H1 (cell line): ENCODE results near the gene ISX. TPM values are rescaled to one million over a fixed set of nuclear protein-coding genes. Genes with fewer than 3 reads are reported as not detected.

ENCODE experiments used
- BRCA1 ChIP-seq: IDR thresholded peaks from 2 replicates; pipeline ENCODE4 v1.6.1; 2012; ENCODE audit warnings: low read depth, low read length, improper control_type of control experiment
- JUND ChIP-seq: IDR thresholded peaks from 2 replicates; pipeline ENCODE4 v1.6.1; 2011; ENCODE audit warnings: mild to moderate bottlenecking, improper control_type of control experiment, low read length
- MAX ChIP-seq: IDR thresholded peaks from 2 replicates; pipeline ENCODE4 v1.6.1; 2012; ENCODE audit warnings: inconsistent platforms
- PHF8 ChIP-seq: fragments of 200-600 bp; sonication (generic); conservative IDR thresholded peaks from 2 replicates; pipeline ENCODE4 v1.7.1; 2012; ENCODE audit warnings: low read depth, mild to moderate bottlenecking, inconsistent platforms, low read length, moderate library complexity
- RBBP5 ChIP-seq: IDR thresholded peaks from 2 replicates; pipeline ENCODE4 v1.7.1; 2012; ENCODE audit warnings: low read depth, mild to moderate bottlenecking, inconsistent platforms, low read length, moderate library complexity, borderline replicate concordance
- RNF2 ChIP-seq: fragments of 200-900, 300-1000 bp; sonication (generic); IDR thresholded peaks from 2 replicates; pipeline ENCODE4 v1.7.1; 2016; ENCODE audit warnings: borderline replicate concordance, low read depth, mild to moderate bottlenecking, antibody characterized with exemption, low read length; ENCODE audit not compliant: poor library complexity, severe bottlenecking; ENCODE audit errors: missing control alignments
- USF2 ChIP-seq: IDR thresholded peaks from 2 replicates; pipeline ENCODE4 v1.6.1; 2011; ENCODE audit warnings: low read length, improper control_type of control experiment
- polyA plus RNA-seq, 7 experiments: library from polyadenylated mRNA; depleted of rRNA in 3 of 7; stranded (reverse) in 5 of 7; unstranded in 2 of 7; fragments of >200 nt in 5 of 7; fragments of 200-250 nt in 2 of 7; gene quantifications; 1 replicate in 5 of 7; 2 replicates in 1 of 7; 4 replicates in 1 of 7; pipeline versions ENCODE4 v1.2.1 to v1.2.3, GENCODE V29; 2011 to 2013; ENCODE audit warnings: missing spikeins in 2 of 7, mixed read lengths in 2 of 7
- total RNA-seq: library from RNA; stranded (reverse); fragmentation: NEBNext Ultra II Directional; extraction: Animal tissue kit (Norgen Biotek cat#: 25700); gene quantifications from 2 replicates; pipeline ENCODE4 v1.2.1, GENCODE V29; 2021

The ISX gene
- total and polyA plus RNA-seq, 2 of the 8 experiments (the other 6 are each of a cell fraction or from before 2014, with no cell fraction given), result not detected

GRCh38 chr22:35034963-35035362 lies 31.0 kb upstream of the ISX start (continued):
- TF ChIP-seq MAX (no peak), PHF8 (no peak), BRCA1 (no peak), RBBP5 (no peak), USF2 (no peak), JUND (no peak), RNF2 (no peak)
